SKM-1 treated with dmso at 0.1 percent for 144 hours (cell line): ENCODE results near the gene SGPP1.
"Not testable (repeated sequence)": the region's sequence is repeated elsewhere in the genome, so short reads cannot be mapped to it uniquely, and the experiment has no call there.

Source experiments
- DNase-seq: peaks from one replicate; lab custom pipeline; 2025; ENCODE audit not compliant: unreplicated experiment; lab: John Stamatoyannopoulos, UW

Gene SGPP1

GRCh38 chr14:63676615-63677014 lies 51.2 kb downstream of the SGPP1 start:
- no peak for DNase-seq

- no peak for DNase-seq
Observed at GRCh38 chr14:63673886-63674497, 53.9 kb downstream of the SGPP1 start.

GRCh38 chr14:63673255-63673654 lies 54.6 kb downstream of the SGPP1 start:
- no peak for DNase-seq

- no peak for DNase-seq
Observed at GRCh38 chr14:63672417-63673180, 55.3 kb downstream of the SGPP1 start.

GRCh38 chr14:63671987-63672386 lies 55.9 kb downstream of the SGPP1 start:
- no peak for DNase-seq

- no peak for DNase-seq
Observed at GRCh38 chr14:63670692-63671091, 57.2 kb downstream of the SGPP1 start.

GRCh38 chr14:63666335-63666734 lies 61.5 kb downstream of the SGPP1 start:
- no peak for DNase-seq

GRCh38 chr14:63663428-63664341 lies 64.2 kb downstream of the SGPP1 start:
- DNase-seq = no peak

GRCh38 chr14:63662776-63663175 lies 65.1 kb downstream of the SGPP1 start:
- DNase-seq = no peak

- not testable (repeated sequence) for DNase-seq
Observed at GRCh38 chr14:63661881-63662280, 66.0 kb downstream of the SGPP1 start.

- no peak for DNase-seq
Observed at GRCh38 chr14:63659726-63660125, 68.1 kb downstream of the SGPP1 start.

- DNase-seq = no peak
Observed at GRCh38 chr14:63656194-63656593, 71.7 kb downstream of the SGPP1 start.

GRCh38 chr14:63654936-63655335 lies 72.9 kb downstream of the SGPP1 start:
- no peak for DNase-seq

GRCh38 chr14:63654346-63654745 lies 73.5 kb downstream of the SGPP1 start:
- no peak for DNase-seq

GRCh38 chr14:63652406-63652805 lies 75.5 kb downstream of the SGPP1 start:
- DNase-seq = no peak

- DNase-seq = no peak
Observed at GRCh38 chr14:63650256-63650952, 77.5 kb downstream of the SGPP1 start.

GRCh38 chr14:63647696-63648410 lies 80.0 kb downstream of the SGPP1 start:
- no peak for DNase-seq

GRCh38 chr14:63644741-63645140 lies 83.1 kb downstream of the SGPP1 start:
- DNase-seq = no peak

- DNase-seq = no peak
Observed at GRCh38 chr14:63642656-63643382, 85.0 kb downstream of the SGPP1 start.

- peak; percentile 75 for DNase-seq
Observed at GRCh38 chr14:63642229-63642611, 85.6 kb downstream of the SGPP1 start.
